ENCODE results near the gene MAPKAPK3. TPM values are rescaled to one million over a fixed set of nuclear protein-coding genes. Genes with fewer than 3 reads are reported as not detected.

MAPKAPK3 gene
- total RNA-seq, 6 donors from 2014 or later = 30.2 to 102 (median 70.1) TPM

- WGBS, 2 donors = 68 to 80% methylated on average over 5 of the region's 5 CpGs
- Histone ChIP-seq H3K4me3 (no peak overlapping the region), H3K27ac (no peak overlapping the region), H3K36me3 (no peaks in the 10 kb centered on the region), H3K4me1 (peaks cover 0 to 46% (median 22%) of the 10 kb centered on the region in 4 donors), H3K9me3 (no peaks in the 10 kb centered on the region), H3K27me3 (no peaks in the 10 kb centered on the region)
- TF ChIP-seq POLR2AphosphoS5 (IDR thresholded peaks at IDR 0.05) = no peak
- TF ChIP-seq, protein P1, sequence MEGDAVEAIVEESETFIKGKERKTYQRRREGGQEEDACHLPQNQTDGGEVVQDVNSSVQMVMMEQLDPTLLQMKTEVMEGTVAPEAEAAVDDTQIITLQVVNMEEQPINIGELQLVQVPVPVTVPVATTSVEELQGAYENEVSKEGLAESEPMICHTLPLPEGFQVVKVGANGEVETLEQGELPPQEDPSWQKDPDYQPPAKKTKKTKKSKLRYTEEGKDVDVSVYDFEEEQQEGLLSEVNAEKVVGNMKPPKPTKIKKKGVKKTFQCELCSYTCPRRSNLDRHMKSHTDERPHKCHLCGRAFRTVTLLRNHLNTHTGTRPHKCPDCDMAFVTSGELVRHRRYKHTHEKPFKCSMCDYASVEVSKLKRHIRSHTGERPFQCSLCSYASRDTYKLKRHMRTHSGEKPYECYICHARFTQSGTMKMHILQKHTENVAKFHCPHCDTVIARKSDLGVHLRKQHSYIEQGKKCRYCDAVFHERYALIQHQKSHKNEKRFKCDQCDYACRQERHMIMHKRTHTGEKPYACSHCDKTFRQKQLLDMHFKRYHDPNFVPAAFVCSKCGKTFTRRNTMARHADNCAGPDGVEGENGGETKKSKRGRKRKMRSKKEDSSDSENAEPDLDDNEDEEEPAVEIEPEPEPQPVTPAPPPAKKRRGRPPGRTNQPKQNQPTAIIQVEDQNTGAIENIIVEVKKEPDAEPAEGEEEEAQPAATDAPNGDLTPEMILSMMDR (IDR thresholded peaks at IDR 0.05) = no peak
- DNase-seq = no peak
- no peak for ATAC-seq (ENCODE audit: low FRiP score in 2 of 2)
Measured at GRCh38 chr3:50633230-50633790, 16.4 kb downstream of the MAPKAPK3 start.

DNA sequence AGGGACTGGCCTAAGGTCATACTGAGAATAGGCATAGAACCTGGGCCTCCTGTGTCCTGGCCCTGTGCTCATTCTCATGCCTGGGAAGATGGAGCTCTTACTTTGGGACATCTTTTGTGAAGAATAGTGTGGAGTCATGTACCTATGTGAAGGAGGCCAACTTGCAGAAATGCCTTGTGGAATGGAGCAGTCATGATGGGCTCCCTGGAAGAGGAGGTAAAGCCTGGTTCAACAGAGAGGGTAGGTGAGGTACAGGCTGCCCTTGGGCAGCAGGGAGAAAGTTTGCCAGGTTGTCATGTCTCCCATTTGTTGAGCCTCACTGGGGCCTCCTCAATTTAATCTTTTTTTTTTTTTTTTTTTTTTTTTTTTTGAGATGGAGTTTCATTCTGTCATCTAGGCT, 18.1 kb downstream of the MAPKAPK3 start:
- H3K27ac ChIP-seq = no peak overlapping the region
- ATAC-seq (ENCODE audit: low FRiP score in 2 of 2) (no peak), DNase-seq (no peak)
- TF ChIP-seq, protein P1 (IDR thresholded peaks at IDR 0.05) = no peak
- TF ChIP-seq POLR2AphosphoS5 (IDR thresholded peaks at IDR 0.05) (no peak), EP300 (IDR thresholded peaks at IDR 0.05) (no peak), POLR2A (IDR thresholded peaks at IDR 0.05) (no peak)
- H3K27me3 ChIP-seq = no peaks in the 10 kb centered on the region
- H3K36me3 ChIP-seq = peaks cover 0 to 6% (median 4%) of the 10 kb centered on the region in 4 donors
- no peak overlapping the region for H3K4me3 ChIP-seq
- H3K4me1 ChIP-seq = peaks cover 0 to 44% (median 18%) of the 10 kb centered on the region in 4 donors
- H3K9me3 ChIP-seq = no peaks in the 10 kb centered on the region

GRCh38 chr3:50637011-50637410, 20.1 kb downstream of the MAPKAPK3 start:
- Histone ChIP-seq H3K36me3 (peaks cover 5 to 24% (median 22%) of the 10 kb centered on the region in 4 donors), H3K9me3 (no peaks in the 10 kb centered on the region), H3K4me3 (no peak overlapping the region), H3K4me1 (peaks cover 0 to 33% (median 14%) of the 10 kb centered on the region in 4 donors), H3K27ac (no peak overlapping the region), H3K27me3 (no peaks in the 10 kb centered on the region)
- WGBS, 2 donors = 84 to 88% methylated on average over 4 of the region's 4 CpGs
- TF ChIP-seq POLR2AphosphoS5 (IDR thresholded peaks at IDR 0.05) (no peak), POLR2A (IDR thresholded peaks at IDR 0.05) (no peak), EP300 (IDR thresholded peaks at IDR 0.05) (no peak)
- TF ChIP-seq, protein P1 (IDR thresholded peaks at IDR 0.05) = no peak
- no peak for DNase-seq
- ATAC-seq (ENCODE audit: low FRiP score in 2 of 2) = no peak

DNA sequence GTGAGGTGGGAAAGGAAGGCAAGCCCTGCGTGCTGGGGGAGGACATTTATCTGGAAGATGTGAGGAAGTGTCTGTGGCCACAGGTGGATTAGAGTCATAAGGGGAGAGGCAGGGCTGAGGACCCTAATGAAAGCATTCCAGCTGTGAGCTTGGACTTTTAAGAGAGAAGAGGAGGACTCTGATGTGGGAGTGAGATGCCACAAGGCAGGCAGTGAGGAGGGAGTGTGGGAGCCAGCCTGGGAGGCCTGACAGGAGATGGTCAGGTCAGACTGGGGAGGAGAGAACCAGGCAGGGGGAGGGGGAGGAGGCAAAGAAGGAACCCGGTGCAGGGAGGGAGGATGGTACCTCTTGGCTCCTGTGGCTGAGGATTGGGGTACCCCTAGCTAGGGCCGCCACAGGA, 21.0 kb downstream of the MAPKAPK3 start:
- Histone ChIP-seq H3K27me3 (no peaks in the 10 kb centered on the region), H3K27ac (no peak overlapping the region), H3K9me3 (no peaks in the 10 kb centered on the region), H3K4me3 (no peak overlapping the region), H3K36me3 (peaks cover 5 to 33% (median 31%) of the 10 kb centered on the region in 4 donors), H3K4me1 (peaks cover 0 to 24% (median 9%) of the 10 kb centered on the region in 4 donors)
- WGBS, 2 donors = 68 to 81% methylated on average over 3 of the region's 3 CpGs
- TF ChIP-seq POLR2AphosphoS5 (IDR thresholded peaks at IDR 0.05) (no peak), EP300 (IDR thresholded peaks at IDR 0.05) (no peak), POLR2A (IDR thresholded peaks at IDR 0.05) (no peak)
- TF ChIP-seq, protein P1 (IDR thresholded peaks at IDR 0.05) = no peak
- ATAC-seq (ENCODE audit: low FRiP score in 2 of 2) = no peak
- DNase-seq = no peak

- H3K4me1 ChIP-seq = peaks cover 0 to 14% (median 4%) of the 10 kb centered on the region in 4 donors
- peaks cover 5 to 44% (median 41%) of the 10 kb centered on the region in 4 donors for H3K36me3 ChIP-seq
- H3K4me3 ChIP-seq = no peak overlapping the region
- DNase-seq = no peak
- H3K9me3 ChIP-seq = no peaks in the 10 kb centered on the region
- no peak overlapping the region for H3K27ac ChIP-seq
- no peak for ATAC-seq (ENCODE audit: low FRiP score in 2 of 2)
- 90% methylated on average over 5 to 6 of the region's 6 CpGs for WGBS, 2 donors
- H3K27me3 ChIP-seq = no peaks in the 10 kb centered on the region
- TF ChIP-seq POLR2AphosphoS5 (IDR thresholded peaks at IDR 0.05) (no peak), EP300 (IDR thresholded peaks at IDR 0.05) (no peak), POLR2A (IDR thresholded peaks at IDR 0.05) (no peak)
Measured at GRCh38 chr3:50639055-50639494, 22.1 kb downstream of the MAPKAPK3 start.

Measured in upper lobe of left lung (tissue), 6 donors.